H1 (cell line): ENCODE data around the gene MAP1B. TPM values are rescaled to one million over a fixed set of nuclear protein-coding genes. Genes with fewer than 3 reads are reported as not detected.

Source experiments
- CTCF ChIA-PET: fragments of 300-600 bp; sonication (Branson Sonifier 250); formaldehyde crosslinking; loops from one replicate; lab custom pipeline; 2021; ENCODE audit not compliant: partially characterized antibody; lab: Charles Lee
- POLR2A ChIA-PET: fragments of 300-600 bp; sonication (Branson Sonifier 250); formaldehyde crosslinking; loops from one replicate; lab custom pipeline; 2021; ENCODE audit warnings: inconsistent platforms; ENCODE audit not compliant: partially characterized antibody; lab: Charles Lee
- DNase-seq, 2 experiments: peaks; one replicate each; pipeline versions ENCODE4 v3.0.0 to v3.0.0-alpha.2; 2010 to 2022; ENCODE audit warnings: low spot score in 2 of 2, low read depth in 1 of 2, mixed read lengths in 1 of 2
- FAIRE-seq: peaks from 2 replicates; lab custom pipeline; 2011; peaks lifted over from hg19 to GRCh38; lab: Jason Lieb, UNC
- H2AFZ ChIP-seq: 2 replicates; pipeline ENCODE4 v1.8.1; 2012; ENCODE audit warnings: low read length, inconsistent platforms
- H2AK5ac ChIP-seq: 2 replicates; pipeline ENCODE4 v1.6.1; 2013; ENCODE audit warnings: low read depth, low read length
- H2BK120ac ChIP-seq: replicated peaks from 2 replicates; pipeline ENCODE3; 2013; ENCODE audit warnings: low read depth, low read length, inconsistent platforms
- H2BK12ac ChIP-seq: 2 replicates; pipeline ENCODE4 v1.6.1; 2013; ENCODE audit warnings: low read depth, low read length
- H2BK15ac ChIP-seq: 2 replicates; pipeline ENCODE4 v1.6.1; 2013; ENCODE audit warnings: low read length
- H2BK20ac ChIP-seq: 2 replicates; pipeline ENCODE4 v1.6.1; 2013; ENCODE audit warnings: low read length
- H2BK5ac ChIP-seq: 2 replicates; pipeline ENCODE4 v1.6.1; 2013; ENCODE audit warnings: low read depth, low read length
- H3K14ac ChIP-seq: 2 replicates; pipeline ENCODE4 v1.6.1; 2013; ENCODE audit warnings: inconsistent platforms; ENCODE audit not compliant: insufficient read length
- H3K18ac ChIP-seq: 2 replicates; pipeline ENCODE4 v1.6.1; 2013; ENCODE audit warnings: low read length; ENCODE audit errors: extremely low read depth
- H3K23ac ChIP-seq: 2 replicates; pipeline ENCODE4 v1.6.1; 2013; ENCODE audit warnings: inconsistent platforms; ENCODE audit not compliant: insufficient read length
- H3K23me2 ChIP-seq: 2 replicates; pipeline ENCODE4 v1.6.1; 2013; ENCODE audit warnings: low read depth, low read length
- H3K27ac ChIP-seq: 2 replicates; pipeline ENCODE4 v1.6.1; 2011; ENCODE audit warnings: low read depth, low read length, inconsistent platforms
- H3K27me3 ChIP-seq, 4 experiments: replicated peaks in 1 of 4; 1 replicate in 1 of 4; 2 replicates in 3 of 4; pipeline versions ENCODE4 v1.6.1 to v1.8.1; 2011 to 2013; ENCODE audit warnings: low read length in 3 of 4, mild to moderate bottlenecking in 3 of 4, inconsistent platforms in 2 of 4, mixed read lengths in 2 of 4, moderate library complexity in 1 of 4; ENCODE audit not compliant: control insufficient read depth in 3 of 4, insufficient read depth in 3 of 4; ENCODE audit errors: extremely low read depth in 1 of 4
- H3K36me3 ChIP-seq, 4 experiments: 2 replicates each; pipeline versions ENCODE4 v1.6.1 to v1.8.1; 2011 to 2013; ENCODE audit warnings: mild to moderate bottlenecking in 4 of 4, low read length in 3 of 4, moderate library complexity in 2 of 4, control low read depth in 1 of 4, inconsistent platforms in 1 of 4; ENCODE audit not compliant: insufficient read depth in 4 of 4, control insufficient read depth in 2 of 4
- H3K4ac ChIP-seq: replicated peaks from 2 replicates; pipeline ENCODE3; 2013; ENCODE audit warnings: low read length, low read depth, mixed read lengths, inconsistent platforms; ENCODE audit not compliant: insufficient read length
- H3K4me1 ChIP-seq, 4 experiments: replicated peaks in 1 of 4; 1 replicate in 1 of 4; 2 replicates in 3 of 4; pipeline versions ENCODE4 v1.6.1 to v1.8.1; 2011 to 2013; ENCODE audit warnings: low read length in 3 of 4, inconsistent platforms in 2 of 4, mixed read lengths in 1 of 4; ENCODE audit not compliant: insufficient read depth in 4 of 4, control insufficient read depth in 3 of 4
- H3K4me2 ChIP-seq, 2 experiments: 2 replicates each; pipeline versions ENCODE4 v1.6.1 to v1.8.1; 2011 to 2013; ENCODE audit warnings: low read depth in 2 of 2, low read length in 2 of 2, control low read depth in 1 of 2, inconsistent platforms in 1 of 2, mild to moderate bottlenecking in 1 of 2; ENCODE audit not compliant: insufficient read depth in 1 of 2
- H3K4me3 ChIP-seq, 4 experiments: fragments of 200-600, 300-600 bp in 1 of 4; sonication (generic), shearing (Covaris generic), sonication (Bioruptor Twin) in 1 of 4; 2 replicates each; pipeline versions ENCODE4 v1.5.1 to v1.8.1; 2011 to 2016; ENCODE audit warnings: low read length in 4 of 4, low read depth in 3 of 4, control low read depth in 2 of 4, inconsistent platforms in 2 of 4, mild to moderate bottlenecking in 2 of 4, mixed read lengths in 1 of 4, moderate library complexity in 1 of 4; ENCODE audit not compliant: insufficient read depth in 2 of 4; ENCODE audit errors: extremely low read depth in 1 of 4
- H3K56ac ChIP-seq: replicated peaks from 2 replicates; pipeline ENCODE3; 2013; ENCODE audit warnings: low read depth, mild to moderate bottlenecking, mixed read lengths, low read length, inconsistent platforms; ENCODE audit not compliant: insufficient read length
- H3K79me1 ChIP-seq: 2 replicates; pipeline ENCODE4 v1.6.1; 2013; ENCODE audit warnings: low read depth, low read length, control low read depth
- H3K79me2 ChIP-seq, 2 experiments: 2 replicates each; pipeline versions ENCODE4 v1.6.1 to v1.8.1; 2012 to 2013; ENCODE audit warnings: low read length in 2 of 2, mild to moderate bottlenecking in 2 of 2, inconsistent platforms in 1 of 2; ENCODE audit not compliant: insufficient read depth in 2 of 2, control insufficient read depth in 1 of 2
- H3K9ac ChIP-seq, 4 experiments: replicated peaks in 1 of 4; 1 replicate in 1 of 4; 2 replicates in 3 of 4; pipeline versions ENCODE4 v1.6.1 to v1.8.1; 2011 to 2013; ENCODE audit warnings: low read depth in 3 of 4, low read length in 3 of 4, control low read depth in 2 of 4, mild to moderate bottlenecking in 2 of 4, moderate library complexity in 2 of 4, inconsistent platforms in 1 of 4; ENCODE audit errors: extremely low read depth in 1 of 4
- H3K9me3 ChIP-seq, 2 experiments: 2 replicates each; pipeline versions ENCODE4 v1.6.1 to v1.8.1; 2012 to 2013; ENCODE audit warnings: mild to moderate bottlenecking in 2 of 2, moderate library complexity in 2 of 2, control low read depth in 1 of 2, inconsistent platforms in 1 of 2, low read depth in 1 of 2, low read length in 1 of 2, mixed read lengths in 1 of 2; ENCODE audit not compliant: insufficient read depth in 2 of 2
- H4K20me1 ChIP-seq, 2 experiments: replicated peaks in 1 of 2; 2 replicates each; pipeline versions ENCODE3 to v1.8.1; 2011 to 2013; ENCODE audit warnings: inconsistent platforms in 2 of 2, low read length in 2 of 2, mild to moderate bottlenecking in 1 of 2; ENCODE audit not compliant: insufficient read depth in 2 of 2, control insufficient read depth in 1 of 2
- H4K5ac ChIP-seq: 2 replicates; pipeline ENCODE4 v1.6.1; 2013; ENCODE audit warnings: low read length, low read depth, mixed read lengths, inconsistent platforms; ENCODE audit not compliant: insufficient read length
- H4K8ac ChIP-seq: 2 replicates; pipeline ENCODE4 v1.8.0; 2013; ENCODE audit warnings: mild to moderate bottlenecking, moderate library complexity, low read length, inconsistent platforms; ENCODE audit not compliant: insufficient read depth; ENCODE audit errors: extremely low read depth
- H4K91ac ChIP-seq: replicated peaks from 2 replicates; pipeline ENCODE3; 2013; ENCODE audit warnings: low read length, mixed read lengths, inconsistent platforms; ENCODE audit not compliant: insufficient read length
- SP1 ChIP-seq: IDR thresholded peaks from 2 replicates; pipeline ENCODE4 v1.6.1; 2011; ENCODE audit warnings: low read depth, low read length
- TAF7 ChIP-seq: optimal IDR thresholded peaks from 2 replicates; pipeline ENCODE3; 2011; ENCODE audit warnings: low read depth, mild to moderate bottlenecking, inconsistent platforms, low read length, moderate library complexity, borderline replicate concordance
- WGBS, 2 experiments: shearing (Covaris generic) in 1 of 2; methylation state at CpG; one replicate each; pipeline versions ENCODE4 v1.1.6 to v1.1.7; 2013 to 2015; ENCODE audit warnings: low lambda C conversion rate in 2 of 2, mixed read lengths in 2 of 2, inconsistent platforms in 1 of 2, low coverage in 1 of 2, missing lambda C conversion rate in 1 of 2; ENCODE audit not compliant: insufficient replicate concordance in 2 of 2, insufficient coverage in 1 of 2, insufficient read length in 1 of 2; ENCODE audit errors: extremely low coverage in 1 of 2, missing lambda C conversion rate in 1 of 2; 5-methylcytosine and 5-hydroxymethylcytosine counted together
- polyA plus RNA-seq, 7 experiments: library from polyadenylated mRNA; depleted of rRNA in 3 of 7; stranded (reverse) in 5 of 7; unstranded in 2 of 7; fragments of >200 nt in 5 of 7; fragments of 200-250 nt in 2 of 7; gene quantifications; 1 replicate in 5 of 7; 2 replicates in 1 of 7; 4 replicates in 1 of 7; pipeline versions ENCODE4 v1.2.1 to v1.2.3, GENCODE V29; 2011 to 2013; ENCODE audit warnings: missing spikeins in 2 of 7, mixed read lengths in 2 of 7
- total RNA-seq: library from RNA; stranded (reverse); fragmentation: NEBNext Ultra II Directional; extraction: Animal tissue kit (Norgen Biotek cat#: 25700); gene quantifications from 2 replicates; pipeline ENCODE4 v1.2.1, GENCODE V29; 2021

Gene MAP1B
- total and polyA plus RNA-seq, 2 of the 8 experiments (the other 6 are each of a cell fraction or from before 2014, with no cell fraction given), result 24.5 to 120 TPM

- H3K4me3 ChIP-seq, result no peak overlapping the region
- no peak overlapping the region for H2BK120ac ChIP-seq
- ChIA-PET CTCF (interaction anchor here (1.2 to 1.3 kb wide), 2 partner anchors 109 to 142 kb away, joined by 3 to 4 read pairs; no protein-coding TSS in a partner anchor), POLR2A (no interaction called here)
- H4K8ac ChIP-seq, result no peak overlapping the region
- H4K91ac ChIP-seq, result no peak overlapping the region
- H3K27ac ChIP-seq, result no peak overlapping the region
- WGBS, 2 experiments, result 79% methylated on average over 3 of the region's 3 CpGs; no CpG with 5 or more reads in 1 of the 2 experiments
- no peaks in the 10 kb centered on the region; a peak in 1 of 8 replicates for H3K36me3 ChIP-seq
- H2AFZ ChIP-seq, result no peak overlapping the region
- no peaks in the 10 kb centered on the region for H3K9me3 ChIP-seq
- no peak overlapping the region for H2BK20ac ChIP-seq
- peaks cover 0 to 9% (median 4%) of the 10 kb centered on the region in 4 experiments; a peak in 2 of 7 replicates for H3K4me1 ChIP-seq
- H3K4me2 ChIP-seq, result no peak overlapping the region
- no peak overlapping the region for H3K18ac ChIP-seq
- DNase-seq (no peak), FAIRE-seq (no peak)
- no peak overlapping the region for H2BK15ac ChIP-seq
- no peak overlapping the region for H3K23ac ChIP-seq
- 0 out of 2 replicates have a peak, but pooled peaks cover 4% of the 10 kb centered on the region for H3K79me1 ChIP-seq
- no peak overlapping the region for H2BK5ac ChIP-seq
- peaks cover 0 to 9% of the 10 kb centered on the region in 2 experiments; a peak in 1 of 4 replicates for H3K79me2 ChIP-seq
- H3K23me2 ChIP-seq, result no peaks in the 10 kb centered on the region
- H3K27me3 ChIP-seq, result no peaks in the 10 kb centered on the region
- no peak overlapping the region for H4K5ac ChIP-seq
- no peak overlapping the region for H3K9ac ChIP-seq
- H2AK5ac ChIP-seq, result no peak overlapping the region
- no peak overlapping the region for H3K14ac ChIP-seq
- peaks cover 0 to 2% of the 10 kb centered on the region in 2 experiments for H4K20me1 ChIP-seq
- no peak for TF ChIP-seq TAF7
- no peak for TF ChIP-seq SP1
- TF ChIP-seq, all 59 proteins: peak for 0
- Histone ChIP-seq H2BK12ac (no peak overlapping the region), H3K4ac (no peak overlapping the region), H3K56ac (no peak overlapping the region)
These were observed 52.2 kb downstream of the MAP1B start for GRCh38 chr5:72159501-72159911.
